ENCODE data around the gene CSHL1.

DNA sequence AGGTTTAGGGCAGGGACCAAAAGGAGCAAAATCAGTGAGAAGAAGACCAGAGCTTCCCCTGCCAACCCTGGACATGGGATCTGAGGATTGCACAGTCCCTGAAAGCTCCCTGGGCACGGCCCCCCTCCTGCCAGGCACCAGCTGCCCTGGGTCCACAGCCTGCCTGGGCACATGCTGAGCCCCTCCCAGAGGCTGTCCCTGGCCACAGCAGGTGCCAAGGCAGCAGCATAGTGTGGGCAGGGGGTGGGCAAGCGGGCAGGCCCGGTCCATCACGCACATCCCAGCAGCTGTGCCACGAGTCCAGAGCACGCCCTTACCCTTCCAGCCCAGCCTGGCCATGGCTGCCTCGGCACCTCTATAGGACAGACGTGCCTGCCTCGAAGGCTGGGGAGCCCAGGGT lies 48.9 kb upstream of the CSHL1 start:
- TF ChIP-seq CTCF (IDR thresholded peaks at IDR 0.05; ENCODE audit: low read depth, low read length) (no peak), EZH2phosphoT487 (IDR thresholded peaks at IDR 0.05; ENCODE audit: low read depth) (no peak)

Measured in OCI-LY3 (cell line).